Measurements from ENCODE around the gene ERC2.

ERC2 gene

GRCh38 chr3:55646121-55646520, 822.1 kb downstream of the ERC2 start:
- Mint-ChIP-seq H3K27me3 (peaks cover 35% of the 10 kb centered on the region), H3K27ac (no peak overlapping the region), H3K4me3 (no peak overlapping the region), H3K9me3 (no peaks in the 10 kb centered on the region), H3K36me3 (ENCODE audit: low read depth) (no peaks in the 10 kb centered on the region), H3K4me1 (ENCODE audit: low read depth) (peaks cover 5% of the 10 kb centered on the region)
- intact Hi-C loops (cut with micrococcal nuclease), result no loop called here

- peaks cover 9% of the 10 kb centered on the region for H3K4me1 Mint-ChIP-seq (ENCODE audit: low read depth)
- no peak overlapping the region for H3K27ac Mint-ChIP-seq
- no peak overlapping the region for H3K4me3 Mint-ChIP-seq
- no peaks in the 10 kb centered on the region for H3K9me3 Mint-ChIP-seq
- intact Hi-C loops (cut with micrococcal nuclease), result no loop called here
- no peaks in the 10 kb centered on the region for H3K36me3 Mint-ChIP-seq (ENCODE audit: low read depth)
- H3K27me3 Mint-ChIP-seq, result peaks cover 35% of the 10 kb centered on the region
Observed at GRCh38 chr3:55645422-55645821, 822.8 kb downstream of the ERC2 start.

GRCh38 chr3:55643283-55643682, 825.0 kb downstream of the ERC2 start:
- no peaks in the 10 kb centered on the region for H3K9me3 Mint-ChIP-seq
- H3K27ac Mint-ChIP-seq, result no peak overlapping the region
- H3K4me1 Mint-ChIP-seq (ENCODE audit: low read depth), result peaks cover 26% of the 10 kb centered on the region
- H3K36me3 Mint-ChIP-seq (ENCODE audit: low read depth), result no peaks in the 10 kb centered on the region
- peaks cover 23% of the 10 kb centered on the region for H3K27me3 Mint-ChIP-seq
- intact Hi-C loops (cut with micrococcal nuclease), result no loop called here
- no peak overlapping the region for H3K4me3 Mint-ChIP-seq

GRCh38 chr3:55641964-55642363, 826.3 kb downstream of the ERC2 start:
- H3K36me3 Mint-ChIP-seq (ENCODE audit: low read depth), result no peaks in the 10 kb centered on the region
- peaks cover 25% of the 10 kb centered on the region for H3K4me1 Mint-ChIP-seq (ENCODE audit: low read depth)
- H3K27me3 Mint-ChIP-seq, result peaks cover 19% of the 10 kb centered on the region
- no peaks in the 10 kb centered on the region for H3K9me3 Mint-ChIP-seq
- no peak overlapping the region for H3K4me3 Mint-ChIP-seq
- intact Hi-C loops (cut with micrococcal nuclease), result no loop called here
- no peak overlapping the region for H3K27ac Mint-ChIP-seq

GRCh38 chr3:55639896-55640765, 828.1 kb downstream of the ERC2 start:
- intact Hi-C loops (cut with micrococcal nuclease), result no loop called here
- no peak overlapping the region for H3K27ac Mint-ChIP-seq
- peaks cover 11% of the 10 kb centered on the region for H3K27me3 Mint-ChIP-seq
- H3K4me1 Mint-ChIP-seq (ENCODE audit: low read depth), result peaks cover 21% of the 10 kb centered on the region
- no peaks in the 10 kb centered on the region for H3K36me3 Mint-ChIP-seq (ENCODE audit: low read depth)
- H3K9me3 Mint-ChIP-seq, result no peaks in the 10 kb centered on the region
- no peak overlapping the region for H3K4me3 Mint-ChIP-seq

- Mint-ChIP-seq H3K27ac (no peak overlapping the region), H3K9me3 (no peaks in the 10 kb centered on the region), H3K4me1 (ENCODE audit: low read depth) (peaks cover 21% of the 10 kb centered on the region), H3K4me3 (no peak overlapping the region), H3K36me3 (ENCODE audit: low read depth) (no peaks in the 10 kb centered on the region), H3K27me3 (peaks cover 8% of the 10 kb centered on the region)
- intact Hi-C loops (cut with micrococcal nuclease), result no loop called here
Observed at GRCh38 chr3:55639143-55639542, 829.1 kb downstream of the ERC2 start.

- Mint-ChIP-seq H3K27ac (no peak overlapping the region), H3K4me1 (ENCODE audit: low read depth) (peaks cover 25% of the 10 kb centered on the region), H3K4me3 (no peak overlapping the region), H3K9me3 (no peaks in the 10 kb centered on the region), H3K36me3 (ENCODE audit: low read depth) (no peaks in the 10 kb centered on the region), H3K27me3 (peaks cover 4% of the 10 kb centered on the region)
- intact Hi-C loops (cut with micrococcal nuclease), result no loop called here
Observed at GRCh38 chr3:55637906-55638638, 830.2 kb downstream of the ERC2 start.

GRCh38 chr3:55636300-55637195, 831.7 kb downstream of the ERC2 start:
- H3K36me3 Mint-ChIP-seq (ENCODE audit: low read depth), result no peaks in the 10 kb centered on the region
- no peak overlapping the region for H3K27ac Mint-ChIP-seq
- no peak overlapping the region for H3K4me3 Mint-ChIP-seq
- intact Hi-C loops (cut with micrococcal nuclease), result no loop called here
- H3K4me1 Mint-ChIP-seq (ENCODE audit: low read depth), result peaks cover 36% of the 10 kb centered on the region
- no peaks in the 10 kb centered on the region for H3K9me3 Mint-ChIP-seq
- H3K27me3 Mint-ChIP-seq, result peaks cover 4% of the 10 kb centered on the region

GRCh38 chr3:55634345-55634744, 833.9 kb downstream of the ERC2 start:
- intact Hi-C loops (cut with micrococcal nuclease), result no loop called here
- Mint-ChIP-seq H3K27ac (no peak overlapping the region), H3K27me3 (peaks cover 4% of the 10 kb centered on the region), H3K4me3 (no peak overlapping the region), H3K36me3 (ENCODE audit: low read depth) (no peaks in the 10 kb centered on the region), H3K4me1 (ENCODE audit: low read depth) (peaks cover 29% of the 10 kb centered on the region), H3K9me3 (no peaks in the 10 kb centered on the region)

- Mint-ChIP-seq H3K27ac (no peak overlapping the region), H3K4me3 (no peak overlapping the region), H3K36me3 (ENCODE audit: low read depth) (no peaks in the 10 kb centered on the region), H3K9me3 (no peaks in the 10 kb centered on the region), H3K27me3 (peaks cover 4% of the 10 kb centered on the region), H3K4me1 (ENCODE audit: low read depth) (peaks cover 32% of the 10 kb centered on the region)
- intact Hi-C loops (cut with micrococcal nuclease), result no loop called here
Observed at GRCh38 chr3:55633333-55633732, 834.9 kb downstream of the ERC2 start.

GRCh38 chr3:55631766-55632331, 836.4 kb downstream of the ERC2 start:
- Mint-ChIP-seq H3K27ac (no peak overlapping the region), H3K36me3 (ENCODE audit: low read depth) (no peaks in the 10 kb centered on the region), H3K27me3 (no peaks in the 10 kb centered on the region), H3K4me3 (no peak overlapping the region), H3K4me1 (ENCODE audit: low read depth) (peaks cover 39% of the 10 kb centered on the region), H3K9me3 (no peaks in the 10 kb centered on the region)
- intact Hi-C loops (cut with micrococcal nuclease), result no loop called here

- no peaks in the 10 kb centered on the region for H3K27me3 Mint-ChIP-seq
- H3K4me1 Mint-ChIP-seq (ENCODE audit: low read depth), result peaks cover 47% of the 10 kb centered on the region
- intact Hi-C loops (cut with micrococcal nuclease), result no loop called here
- no peak overlapping the region for H3K27ac Mint-ChIP-seq
- no peaks in the 10 kb centered on the region for H3K36me3 Mint-ChIP-seq (ENCODE audit: low read depth)
- H3K9me3 Mint-ChIP-seq, result no peaks in the 10 kb centered on the region
- no peak overlapping the region for H3K4me3 Mint-ChIP-seq
Observed at GRCh38 chr3:55630921-55631299, 837.4 kb downstream of the ERC2 start.

- Mint-ChIP-seq H3K27ac (no peak overlapping the region), H3K4me3 (no peak overlapping the region), H3K36me3 (ENCODE audit: low read depth) (no peaks in the 10 kb centered on the region), H3K27me3 (no peaks in the 10 kb centered on the region), H3K4me1 (ENCODE audit: low read depth) (peaks cover 50% of the 10 kb centered on the region), H3K9me3 (no peaks in the 10 kb centered on the region)
- intact Hi-C loops (cut with micrococcal nuclease), result no loop called here
Observed at GRCh38 chr3:55630280-55630920, 837.9 kb downstream of the ERC2 start.
